BLaER1 (cell line): Measurements from ENCODE around the gene OR6Y1.

Experiments
- H3K27ac ChIP-seq: shearing (Covaris generic); formaldehyde crosslinking; 2 replicates; pipeline ENCODE4 v1.8.1; 2022
- H3K27me3 ChIP-seq: shearing (Covaris generic); formaldehyde crosslinking; 2 replicates; pipeline ENCODE4 v1.8.1; 2022
- H3K36me3 ChIP-seq: shearing (Covaris generic); formaldehyde crosslinking; 2 replicates; pipeline ENCODE4 v1.8.1; 2022
- H3K4me1 ChIP-seq: shearing (Covaris generic); formaldehyde crosslinking; 2 replicates; pipeline ENCODE4 v1.8.1; 2022
- H3K4me2 ChIP-seq: shearing (Covaris generic); formaldehyde crosslinking; 2 replicates; pipeline ENCODE4 v1.8.1; 2022
- H3K4me3 ChIP-seq: shearing (Covaris generic); formaldehyde crosslinking; 2 replicates; pipeline ENCODE4 v1.8.1; 2022
- H3K9ac ChIP-seq: shearing (Covaris generic); formaldehyde crosslinking; 2 replicates; pipeline ENCODE4 v1.8.1; 2022
- H3K9me3 ChIP-seq: shearing (Covaris generic); formaldehyde crosslinking; 2 replicates; pipeline ENCODE4 v1.8.1; 2022
- H4K20me1 ChIP-seq: shearing (Covaris generic); formaldehyde crosslinking; 2 replicates; pipeline ENCODE4 v1.8.1; 2022
- Cebpa-rat ChIP-seq: shearing (Covaris generic); IDR thresholded peaks from 2 replicates; pipeline ENCODE4 v1.8.1; 2022

The OR6Y1 gene

DNA sequence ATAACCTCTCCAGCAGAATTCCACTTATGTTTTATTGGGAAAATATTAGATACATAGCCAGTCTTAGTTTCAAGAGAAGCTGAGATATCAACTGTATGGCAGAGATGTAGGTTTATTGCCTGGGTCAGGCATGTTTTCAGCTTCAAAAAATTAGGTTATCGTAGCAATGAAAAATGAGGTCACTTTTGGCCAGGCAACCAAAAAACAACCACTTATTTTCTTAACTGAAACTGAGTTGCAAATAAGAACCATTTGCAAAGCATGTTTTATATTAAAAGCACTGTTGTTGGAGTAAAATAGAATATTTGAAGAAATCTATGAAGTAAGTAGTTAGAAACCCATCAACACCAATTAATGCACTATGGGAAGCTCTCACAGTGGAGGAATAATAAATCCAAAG lies 5.5 kb upstream of the OR6Y1 start:
- H4K20me1 ChIP-seq = no peaks in the 10 kb centered on the region
- 0 out of 2 replicates have a peak, but pooled peaks cover 3% of the 10 kb centered on the region for H3K9me3 ChIP-seq
- H3K9ac ChIP-seq = no peak overlapping the region
- peaks cover 14% of the 10 kb centered on the region for H3K4me1 ChIP-seq
- no peak overlapping the region for H3K4me3 ChIP-seq
- no peaks in the 10 kb centered on the region for H3K36me3 ChIP-seq
- H3K27ac ChIP-seq = no peak overlapping the region
- no peak for TF ChIP-seq Cebpa-rat
- no peaks in the 10 kb centered on the region for H3K27me3 ChIP-seq
- H3K4me2 ChIP-seq = no peak overlapping the region

DNA sequence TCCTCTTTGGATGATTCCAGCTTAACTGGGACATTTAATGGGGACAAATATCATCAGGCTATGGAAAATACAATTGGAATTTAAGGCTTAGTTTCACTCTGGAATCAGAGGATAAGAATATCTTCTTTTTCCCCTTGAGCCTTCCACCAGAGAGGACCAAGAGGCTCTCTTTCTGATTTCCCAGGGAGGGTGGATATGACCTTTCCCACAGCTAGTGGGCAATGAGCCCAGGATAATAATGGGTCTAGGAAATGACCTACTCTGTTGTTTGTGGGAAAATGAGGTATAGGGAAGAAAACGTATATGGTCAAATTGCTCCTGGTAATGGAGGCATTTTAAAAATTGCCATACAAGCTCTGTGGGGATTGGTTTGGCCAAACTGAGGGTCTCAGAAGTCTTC lies 1.9 kb downstream of the OR6Y1 start:
- Histone ChIP-seq H3K9ac (no peak overlapping the region), H3K4me1 (no peaks in the 10 kb centered on the region), H4K20me1 (no peaks in the 10 kb centered on the region), H3K27ac (no peak overlapping the region), H3K36me3 (no peaks in the 10 kb centered on the region), H3K4me2 (no peak overlapping the region), H3K4me3 (no peak overlapping the region), H3K9me3 (no peaks in the 10 kb centered on the region), H3K27me3 (no peaks in the 10 kb centered on the region)
- no peak for TF ChIP-seq Cebpa-rat

DNA sequence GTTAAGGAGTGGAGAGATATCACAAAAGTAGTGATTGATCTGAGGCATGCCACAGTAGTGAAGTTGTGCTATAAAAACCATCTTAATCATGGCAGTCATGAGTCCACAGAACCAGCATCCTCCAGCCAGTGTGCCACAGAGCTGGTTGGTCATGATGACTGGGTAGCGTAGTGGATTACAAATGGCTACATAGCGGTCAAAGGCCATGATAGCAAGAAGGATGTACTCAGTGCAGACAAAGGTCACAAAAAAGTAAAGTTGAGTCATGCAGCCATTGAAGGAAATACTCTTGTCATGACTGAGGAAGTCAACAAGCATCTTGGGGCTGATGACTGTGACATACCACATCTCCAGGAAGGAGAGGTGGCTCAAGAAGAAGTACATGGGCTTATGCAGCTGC lies 6.7 kb downstream of the OR6Y1 start:
- Histone ChIP-seq H3K4me3 (no peak overlapping the region), H3K27ac (no peak overlapping the region), H3K9me3 (no peaks in the 10 kb centered on the region), H3K4me1 (no peaks in the 10 kb centered on the region), H3K4me2 (no peak overlapping the region), H3K27me3 (no peaks in the 10 kb centered on the region), H4K20me1 (no peaks in the 10 kb centered on the region), H3K36me3 (no peaks in the 10 kb centered on the region), H3K9ac (no peak overlapping the region)
- no peak for TF ChIP-seq Cebpa-rat

DNA sequence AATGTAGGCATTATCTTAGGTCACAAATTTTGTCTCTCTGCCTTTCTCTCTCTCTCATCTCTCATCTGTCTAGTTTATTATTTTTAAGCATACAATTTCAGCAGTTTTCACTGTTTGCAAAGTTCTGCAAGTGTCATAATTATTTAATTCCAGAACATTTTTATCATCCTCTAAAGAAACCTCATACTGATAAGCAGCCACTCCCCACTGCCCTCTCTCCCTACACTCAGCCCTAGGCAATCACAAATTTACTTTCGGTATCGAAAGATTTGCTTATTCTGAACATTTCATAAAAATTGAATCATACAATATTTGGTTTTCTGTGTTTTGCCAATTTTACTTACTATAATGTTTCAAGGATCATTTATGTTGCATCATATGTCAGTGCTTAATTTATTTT lies 16.6 kb downstream of the OR6Y1 start:
- H3K27ac ChIP-seq = no peak overlapping the region
- H4K20me1 ChIP-seq = no peaks in the 10 kb centered on the region
- no peaks in the 10 kb centered on the region for H3K9me3 ChIP-seq
- no peak overlapping the region for H3K4me2 ChIP-seq
- H3K4me1 ChIP-seq = no peaks in the 10 kb centered on the region
- H3K4me3 ChIP-seq = no peak overlapping the region
- no peaks in the 10 kb centered on the region for H3K27me3 ChIP-seq
- H3K9ac ChIP-seq = no peak overlapping the region
- no peaks in the 10 kb centered on the region for H3K36me3 ChIP-seq
- TF ChIP-seq Cebpa-rat = no peak

DNA sequence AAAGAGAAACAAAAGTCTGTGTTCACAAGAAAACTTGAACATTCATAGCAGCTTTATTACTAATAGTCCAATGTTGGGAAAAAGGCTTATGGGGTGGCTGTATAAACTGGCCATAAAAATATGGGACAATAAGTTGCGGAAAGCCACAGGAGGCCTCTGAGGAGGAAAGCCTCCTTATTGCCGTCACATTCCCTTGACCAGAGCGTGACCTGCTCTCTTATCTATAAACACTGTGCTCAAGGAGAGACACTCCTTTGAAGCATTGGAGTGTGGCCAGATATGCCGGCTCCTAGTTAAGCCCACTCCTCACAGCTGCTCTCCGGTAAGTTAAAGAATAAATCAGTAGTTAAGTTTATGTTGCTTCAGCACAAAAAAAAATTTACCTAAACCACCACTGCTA lies 19.7 kb downstream of the OR6Y1 start:
- no peak overlapping the region for H3K9ac ChIP-seq
- H3K4me3 ChIP-seq = no peak overlapping the region
- H3K4me2 ChIP-seq = no peak overlapping the region
- H3K9me3 ChIP-seq = no peaks in the 10 kb centered on the region
- H3K36me3 ChIP-seq = no peaks in the 10 kb centered on the region
- no peaks in the 10 kb centered on the region for H3K27me3 ChIP-seq
- H3K27ac ChIP-seq = no peak overlapping the region
- no peak for TF ChIP-seq Cebpa-rat
- H3K4me1 ChIP-seq = no peaks in the 10 kb centered on the region
- no peaks in the 10 kb centered on the region for H4K20me1 ChIP-seq

DNA sequence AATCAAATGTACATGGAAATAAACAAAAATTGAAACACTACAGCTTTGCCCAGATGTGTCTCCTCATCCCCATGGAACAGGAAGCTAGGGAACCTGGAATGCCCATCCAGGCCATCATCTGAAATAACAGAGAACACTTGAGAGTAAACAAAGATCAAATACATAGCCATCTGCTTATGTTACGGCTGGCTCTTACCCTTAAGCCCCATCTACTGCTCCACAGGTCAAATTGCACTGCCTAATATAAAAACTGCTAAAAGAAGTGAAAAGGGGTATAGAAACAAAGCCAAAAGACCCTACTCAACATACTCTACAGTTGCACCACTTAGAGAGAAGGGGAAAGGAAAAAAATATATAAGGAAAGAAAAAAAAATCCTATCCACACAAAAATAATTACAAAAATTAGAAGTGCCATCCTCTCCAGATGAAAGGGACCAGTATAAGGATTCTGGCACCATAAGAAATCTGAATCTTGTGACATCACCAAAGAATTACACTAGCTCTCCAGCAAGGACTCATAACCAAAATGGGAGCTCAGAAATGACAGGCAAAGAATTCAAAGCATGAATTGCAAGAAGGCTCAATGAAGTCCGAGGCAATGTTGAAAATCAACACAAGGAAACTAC lies 26.9 kb downstream of the OR6Y1 start:
- Histone ChIP-seq H3K27ac (no peak overlapping the region), H3K4me2 (no peak overlapping the region), H3K4me1 (no peaks in the 10 kb centered on the region), H3K4me3 (no peak overlapping the region), H3K27me3 (no peaks in the 10 kb centered on the region), H3K36me3 (no peaks in the 10 kb centered on the region), H3K9ac (no peak overlapping the region), H3K9me3 (0 out of 2 replicates have a peak, but pooled peaks cover 4% of the 10 kb centered on the region), H4K20me1 (no peaks in the 10 kb centered on the region)
- TF ChIP-seq Cebpa-rat = no peak

DNA sequence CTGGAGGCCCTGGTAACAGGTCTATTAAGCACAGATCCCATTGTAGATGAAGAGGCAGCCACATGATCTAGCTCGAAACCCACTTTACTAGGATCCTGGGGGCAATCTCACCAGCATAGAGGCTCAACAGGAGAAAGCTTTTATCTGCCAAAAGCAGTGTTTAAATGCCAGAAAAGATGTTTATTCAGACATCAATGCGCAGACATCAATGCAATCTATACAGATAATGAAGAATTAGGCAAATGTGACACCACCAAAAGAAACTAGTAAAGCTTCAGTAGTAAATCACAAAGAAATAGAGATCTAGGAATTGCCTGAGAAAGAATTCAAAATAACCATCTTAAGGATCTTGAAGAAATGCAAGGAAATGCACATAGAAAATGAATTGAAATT lies 32.5 kb downstream of the OR6Y1 start:
- Histone ChIP-seq H3K36me3 (no peaks in the 10 kb centered on the region), H3K9me3 (no peaks in the 10 kb centered on the region), H4K20me1 (no peaks in the 10 kb centered on the region), H3K9ac (no peak overlapping the region), H3K4me2 (no peak overlapping the region), H3K4me3 (no peak overlapping the region), H3K27me3 (no peaks in the 10 kb centered on the region), H3K4me1 (no peaks in the 10 kb centered on the region), H3K27ac (no peak overlapping the region)
- no peak for TF ChIP-seq Cebpa-rat

DNA sequence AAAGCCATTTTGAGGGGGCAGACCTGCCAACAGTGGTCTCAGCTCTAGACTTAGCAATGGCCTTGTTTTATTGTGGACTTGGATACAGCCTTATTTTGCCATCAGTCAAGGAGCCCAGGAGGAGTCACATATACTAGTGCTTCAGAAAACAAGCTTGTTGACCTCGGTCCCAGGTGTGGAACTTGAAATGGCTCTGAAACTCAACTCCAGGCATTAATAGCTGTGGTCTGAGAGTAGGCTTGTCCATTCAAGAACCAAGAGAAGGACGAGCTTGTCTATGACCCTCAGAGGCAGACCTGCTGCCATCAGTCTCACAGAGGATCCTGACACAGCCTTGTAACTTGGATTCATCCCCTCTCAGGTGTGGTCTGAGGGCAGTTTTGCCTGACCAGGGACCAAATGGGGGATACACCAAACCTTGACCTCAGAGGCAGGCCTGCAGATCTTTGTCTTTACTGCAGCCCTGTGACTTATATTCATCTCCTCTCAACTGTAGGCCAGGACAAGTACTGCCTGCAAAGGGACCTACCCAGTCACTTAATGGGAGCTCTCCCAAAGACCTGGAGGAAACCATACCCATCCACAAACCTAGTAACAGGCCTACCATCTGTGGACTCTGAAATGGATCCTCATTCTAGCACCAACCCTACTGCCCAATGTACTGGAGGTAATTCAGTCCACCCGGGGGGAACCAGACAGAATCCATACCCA lies 33.1 kb downstream of the OR6Y1 start:
- Histone ChIP-seq H3K27ac (no peak overlapping the region), H3K27me3 (no peaks in the 10 kb centered on the region), H3K4me3 (no peak overlapping the region), H3K4me1 (no peaks in the 10 kb centered on the region), H3K9me3 (no peaks in the 10 kb centered on the region), H3K4me2 (no peak overlapping the region), H3K36me3 (no peaks in the 10 kb centered on the region), H3K9ac (no peak overlapping the region), H4K20me1 (no peaks in the 10 kb centered on the region)
- no peak for TF ChIP-seq Cebpa-rat

DNA sequence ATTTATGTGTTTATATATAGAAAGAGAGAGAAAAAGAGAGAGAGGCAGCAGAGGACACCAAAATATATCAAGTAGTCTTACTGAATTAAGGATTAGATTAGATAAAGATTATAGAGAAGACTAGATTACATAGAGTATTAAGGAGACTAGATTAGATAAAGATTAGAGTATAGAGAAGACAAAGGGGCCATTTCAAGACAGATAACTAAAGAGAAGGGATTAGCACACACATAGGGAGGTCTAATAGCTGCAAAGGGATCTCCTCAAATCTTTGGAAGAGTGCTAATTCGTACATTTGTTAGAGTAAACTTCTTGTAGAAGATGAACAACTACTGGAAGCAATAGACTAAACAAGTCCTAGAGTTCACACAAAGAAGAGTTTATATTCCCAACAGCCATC lies 34.2 kb downstream of the OR6Y1 start:
- Histone ChIP-seq H3K27me3 (no peaks in the 10 kb centered on the region), H3K9me3 (no peaks in the 10 kb centered on the region), H4K20me1 (no peaks in the 10 kb centered on the region), H3K36me3 (no peaks in the 10 kb centered on the region), H3K9ac (no peak overlapping the region), H3K4me1 (no peaks in the 10 kb centered on the region), H3K27ac (no peak overlapping the region), H3K4me3 (no peak overlapping the region), H3K4me2 (no peak overlapping the region)
- no peak for TF ChIP-seq Cebpa-rat

DNA sequence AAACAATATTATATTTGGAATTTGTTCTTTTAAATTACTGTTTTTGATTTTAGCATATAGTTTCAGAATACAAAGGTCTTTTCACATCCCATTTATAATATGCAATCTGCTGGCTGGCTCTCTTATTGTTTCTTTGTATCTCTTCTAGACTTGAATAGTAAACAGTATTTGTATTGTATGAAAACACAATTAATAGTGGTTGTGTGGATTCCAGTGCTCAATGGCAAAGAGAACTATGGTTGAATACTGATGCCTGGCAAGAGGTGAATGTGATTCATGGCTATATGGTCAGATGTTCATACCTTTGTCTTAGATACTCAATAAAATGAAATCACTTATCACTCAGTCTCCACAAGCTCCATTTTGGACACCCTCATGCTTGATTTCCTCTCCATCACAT lies 37.2 kb downstream of the OR6Y1 start:
- TF ChIP-seq Cebpa-rat = no peak
- H3K9ac ChIP-seq = no peak overlapping the region

More for the DNA sequence above, 37.2 kb downstream of the OR6Y1 start:
- Histone ChIP-seq H3K4me1 (no peaks in the 10 kb centered on the region), H3K9me3 (no peaks in the 10 kb centered on the region), H3K4me3 (no peak overlapping the region), H4K20me1 (no peaks in the 10 kb centered on the region), H3K36me3 (no peaks in the 10 kb centered on the region), H3K27ac (no peak overlapping the region), H3K4me2 (no peak overlapping the region), H3K27me3 (no peaks in the 10 kb centered on the region)
